GM12892 (cell line): ENCODE results near the gene PID1.

Source experiments
- DNase-seq: peaks from one replicate; pipeline ENCODE4 v3.0.0; 2011; ENCODE audit not compliant: insufficient read length
- FAIRE-seq: peaks from 2 replicates; lab custom pipeline; 2011; peaks lifted over from hg19 to GRCh38; lab: Jason Lieb, UNC
- POLR2A ChIP-seq: IDR thresholded peaks from 2 replicates; pipeline ENCODE4 v1.6.1; 2011; ENCODE audit warnings: low read depth, low read length, control low read depth
- POLR2AphosphoS5 ChIP-seq: IDR thresholded peaks from 2 replicates; pipeline ENCODE4 v1.6.1; 2011; ENCODE audit warnings: low read depth, low read length, control low read depth
- TAF1 ChIP-seq: IDR thresholded peaks from 2 replicates; pipeline ENCODE4 v1.6.1; 2011; ENCODE audit warnings: low read depth, mild to moderate bottlenecking, control low read depth, low read length, borderline replicate concordance

The PID1 gene

DNA sequence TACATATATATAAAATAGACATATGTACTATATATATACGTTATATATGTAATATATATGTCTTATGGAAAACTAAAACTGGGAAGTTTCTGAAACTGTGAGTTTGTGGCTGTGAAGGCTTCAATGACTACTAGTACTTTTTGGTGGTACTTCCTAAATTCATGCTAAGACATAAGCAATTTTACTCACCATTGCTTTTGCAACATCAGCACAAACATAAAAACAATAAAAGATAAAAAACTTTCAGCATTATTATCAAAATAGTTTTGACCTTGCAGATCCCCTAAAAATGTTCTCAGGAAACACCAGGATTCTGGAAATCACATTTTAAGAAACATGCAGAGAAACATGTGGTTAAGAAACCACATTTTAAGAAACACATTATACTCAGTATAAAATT is 269.9 kb downstream of the PID1 start:
- DNase-seq = no peak
- FAIRE-seq = no peak
- TF ChIP-seq POLR2AphosphoS5 (no peak), TAF1 (no peak)

DNA sequence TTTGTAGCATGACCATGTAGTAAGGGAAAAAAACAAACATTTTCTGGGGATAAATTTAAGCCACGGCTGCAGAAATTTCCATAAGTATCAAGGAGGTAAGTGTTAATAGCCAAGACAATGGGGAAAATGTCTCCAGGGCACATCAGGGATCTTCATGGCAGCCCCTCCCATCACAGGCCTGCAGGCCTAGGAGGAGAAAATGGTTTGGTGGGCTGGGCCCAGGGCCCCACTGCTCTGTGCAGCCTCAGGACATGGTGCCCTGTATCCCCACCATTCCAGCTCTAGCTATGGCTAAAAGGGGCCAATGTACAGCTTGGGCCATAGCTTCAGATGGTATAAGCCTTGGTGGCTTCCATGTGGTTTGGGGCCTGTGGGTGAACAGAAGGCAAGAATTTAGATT is 271.8 kb downstream of the PID1 start:
- DNase-seq (no peak), FAIRE-seq (no peak)
- TF ChIP-seq POLR2AphosphoS5 (no peak), TAF1 (no peak), POLR2A (no peak)

DNA sequence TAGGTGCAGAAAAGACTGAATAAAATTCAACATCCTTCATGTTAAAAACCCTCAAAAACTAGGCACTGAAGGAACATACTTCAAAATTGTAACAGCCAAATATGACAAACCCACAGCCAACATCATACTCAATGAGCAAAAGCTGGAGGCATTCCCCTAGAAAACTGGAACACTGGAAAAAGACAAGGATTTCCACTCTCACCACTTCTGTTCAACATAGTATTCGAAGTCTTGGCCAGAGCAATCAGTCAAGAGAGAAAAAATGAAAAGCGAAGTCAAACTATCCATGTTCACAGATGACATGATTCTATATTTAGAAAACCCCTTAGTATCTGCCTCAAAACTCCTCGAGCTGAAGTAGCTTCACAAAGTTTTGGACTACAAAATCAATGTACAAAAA is 282.3 kb downstream of the PID1 start:
- DNase-seq (no peak), FAIRE-seq (no peak)
- TF ChIP-seq POLR2AphosphoS5 = no peak
- TF ChIP-seq TAF1 = no peak
- TF ChIP-seq POLR2A = no peak

DNA sequence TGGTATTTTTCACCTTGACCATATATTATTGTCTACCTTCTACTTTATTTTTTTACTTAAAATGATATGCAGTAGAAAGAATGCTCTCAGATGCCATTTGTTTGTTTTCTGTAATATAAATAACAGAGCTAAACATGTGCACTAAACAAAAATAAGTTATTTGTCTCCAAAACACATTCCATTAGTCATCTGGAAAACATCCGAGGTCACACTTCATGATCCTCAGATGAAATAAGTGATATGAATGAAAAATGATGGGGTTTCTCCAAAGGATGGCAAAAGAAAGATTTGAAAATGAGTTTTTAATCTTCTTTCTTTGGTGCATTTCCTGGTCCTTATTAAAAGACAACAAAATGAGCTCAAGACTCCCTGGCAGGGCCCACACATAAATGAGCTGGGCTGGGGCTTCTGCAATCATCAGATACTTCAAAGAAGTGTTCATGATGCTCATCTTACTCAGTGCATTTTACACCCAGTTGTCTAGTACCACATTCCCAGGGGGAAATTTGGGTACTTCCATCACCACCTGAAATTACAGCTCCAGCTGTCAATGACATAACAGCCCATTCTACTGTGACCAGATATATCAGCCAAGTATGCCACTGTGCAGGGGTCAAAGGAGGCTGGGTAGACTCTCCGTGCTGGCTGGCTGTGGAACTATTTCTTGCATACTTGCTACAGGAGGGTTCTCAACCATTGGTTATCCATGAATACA is 283.5 kb downstream of the PID1 start:
- no peak for DNase-seq
- TF ChIP-seq POLR2A (no peak), POLR2AphosphoS5 (no peak), TAF1 (no peak)
- no peak for FAIRE-seq

DNA sequence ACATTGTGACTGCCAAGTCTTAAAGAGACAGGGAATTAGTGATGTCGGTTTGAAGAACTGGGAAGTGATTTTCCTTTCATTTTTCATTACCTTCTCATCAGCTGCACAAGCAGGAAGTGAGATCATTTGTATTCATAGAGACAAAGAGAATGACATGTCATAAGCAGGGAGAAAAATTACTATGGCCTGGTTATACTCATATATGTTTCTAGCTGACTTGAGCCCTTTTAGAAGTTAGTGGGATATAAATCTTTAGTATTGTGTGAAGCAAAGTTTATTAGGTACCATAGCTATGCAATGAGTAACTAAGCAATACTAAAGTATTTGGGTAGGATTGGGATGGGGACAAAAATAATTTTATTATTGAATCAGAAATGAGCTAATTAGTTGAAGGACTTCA is 284.1 kb downstream of the PID1 start:
- DNase-seq (no peak), FAIRE-seq (no peak)
- TF ChIP-seq POLR2A = no peak
- no peak for TF ChIP-seq POLR2AphosphoS5
- no peak for TF ChIP-seq TAF1

DNA sequence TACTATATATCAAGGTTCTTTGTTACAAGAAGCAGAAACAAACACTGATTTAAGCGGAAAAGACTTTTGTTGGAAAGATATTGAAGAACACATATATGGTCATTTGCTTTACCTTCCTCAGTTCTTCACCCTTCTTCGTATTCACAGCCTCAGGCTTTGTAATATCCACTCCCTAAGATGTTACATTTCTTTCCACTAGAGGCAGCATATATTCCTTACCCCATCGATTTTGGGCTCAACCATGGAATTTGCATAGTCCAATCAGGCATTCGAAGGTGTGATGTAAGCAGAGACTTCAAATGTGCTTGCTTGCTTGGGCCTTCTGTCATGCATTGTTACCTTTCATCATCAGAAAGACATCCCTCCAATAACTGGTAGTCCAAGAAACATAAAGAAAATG is 287.4 kb downstream of the PID1 start:
- FAIRE-seq (no peak), DNase-seq (no peak)
- TF ChIP-seq POLR2AphosphoS5 = no peak
- TF ChIP-seq TAF1 = no peak
- TF ChIP-seq POLR2A = no peak

DNA sequence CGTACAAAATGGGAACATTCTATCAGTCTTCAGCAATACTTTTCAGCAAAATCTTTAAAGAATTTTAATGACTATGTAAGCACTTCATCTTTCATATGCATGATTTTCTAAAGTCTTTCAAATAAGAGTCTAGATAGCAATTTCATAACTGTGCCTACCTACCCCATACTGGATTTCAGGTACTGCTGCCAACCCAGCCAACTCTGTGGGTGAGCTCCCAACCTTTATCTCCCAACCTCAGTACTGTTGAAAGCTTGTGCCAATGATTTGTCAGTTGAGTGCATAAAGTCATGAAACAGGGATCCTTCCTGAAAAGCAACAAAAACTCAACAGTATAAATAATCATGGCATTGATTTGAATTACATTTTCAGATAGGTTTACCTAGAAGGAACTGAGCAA is 296.9 kb downstream of the PID1 start:
- no peak for DNase-seq
- TF ChIP-seq TAF1 (no peak), POLR2AphosphoS5 (no peak), POLR2A (no peak)
- no peak for FAIRE-seq
